Nasal cavity respiratory epithelium epithelial cell of viscerocranial mucosa (primary cell): ENCODE data around the gene SMCO1. TPM values are rescaled to one million over a fixed set of nuclear protein-coding genes. Genes with fewer than 3 reads are reported as not detected.

Experiments
- total RNA-seq: library from RNA; depleted of rRNA; stranded (reverse); fragments of >200 nt; gene quantifications from 2 replicates; pipeline ENCODE4 v1.2.3, GENCODE V29; 2014

The SMCO1 gene, protein sequence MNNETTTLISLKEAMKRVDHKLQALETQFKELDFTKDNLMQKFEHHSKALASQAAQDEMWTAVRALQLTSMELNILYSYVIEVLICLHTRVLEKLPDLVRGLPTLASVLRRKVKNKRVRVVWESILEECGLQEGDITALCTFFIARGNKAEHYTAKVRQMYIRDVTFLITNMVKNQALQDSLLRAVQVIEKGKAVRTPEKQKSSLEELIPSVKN
- total RNA-seq: not detected in 2 replicates

GRCh38 chr3:196514913-196515621, at the start of gene SMCO1:
SMCO1 (minus strand) TSS chr3:196515346; CDS start chr3:196515209, 137 bp downstream.

DNA sequence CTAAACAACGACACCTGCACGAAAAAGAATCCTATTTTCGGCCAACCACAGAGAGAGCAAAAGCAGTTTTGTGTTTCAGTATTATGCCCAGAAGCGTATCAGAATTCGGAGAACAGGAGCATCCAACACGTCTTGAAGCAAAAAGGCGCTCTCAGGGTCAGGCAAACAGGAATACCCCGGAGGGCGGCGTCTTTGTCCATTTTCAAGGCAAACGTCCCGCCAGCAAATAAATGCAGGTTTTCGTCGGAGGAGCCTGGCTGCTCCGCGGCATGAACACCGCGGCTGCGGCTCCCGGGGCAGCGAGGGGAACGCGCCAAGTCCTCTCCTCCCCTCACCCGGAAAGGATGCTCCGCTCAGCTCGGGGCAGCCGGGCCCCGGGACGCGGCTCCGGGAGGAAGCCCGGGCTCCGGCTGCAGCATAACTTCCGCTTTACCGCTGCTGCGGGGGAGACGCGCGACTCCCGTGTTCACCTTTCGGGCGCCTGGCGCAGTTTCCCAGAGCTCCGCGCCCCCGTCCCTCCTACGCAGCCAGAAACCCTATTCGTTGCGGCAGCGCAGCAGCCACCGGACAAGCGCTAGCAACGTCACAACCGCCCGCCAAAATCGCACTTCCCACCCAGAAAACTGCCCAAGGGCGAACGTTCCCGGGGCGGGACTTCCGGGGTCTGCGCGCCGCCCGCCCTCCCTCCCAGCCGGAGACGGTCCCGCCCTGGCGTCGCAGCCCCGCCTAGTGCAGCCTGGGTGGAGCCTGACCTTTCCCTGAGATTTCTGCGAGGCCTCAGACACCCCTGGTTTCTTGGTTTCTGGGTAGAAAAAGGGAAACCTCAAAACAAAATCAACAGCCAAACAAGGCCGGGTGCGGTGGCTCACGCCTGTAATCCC, 11.7 kb downstream of the SMCO1 start, which contains the start of gene RNF168:
Gene RNF168 (minus strand): TSS at position 573 of the 881 bp plus-strand sequence. CDS start 595 bp downstream, outside the sequence.

Other genes with a start within 250 kb of the SMCO1 start
- 60.1 and 83.4 TPM in 2 replicates for gene PCYT1A, start 227.6 kb downstream of the SMCO1 start, total RNA-seq
- gene DYNLT2B, start 197.1 kb downstream of the SMCO1 start, total RNA-seq: 13.8 and 27.0 TPM in 2 replicates
- 0.93 and 5.8 TPM in 2 replicates for gene TM4SF19, start 177.0 kb downstream of the SMCO1 start, total RNA-seq
- 18.8 and 29.3 TPM in 2 replicates for gene UBXN7, start 82.9 kb downstream of the SMCO1 start, total RNA-seq
- 12.0 and 24.1 TPM in 2 replicates for gene RNF168, start 11.6 kb downstream of the SMCO1 start, total RNA-seq
- 11.9 and 17.1 TPM in 2 replicates for gene WDR53, start 53.2 kb upstream of the SMCO1 start, total RNA-seq
- gene FBXO45, start 53.3 kb upstream of the SMCO1 start, total RNA-seq: 27.3 and 47.2 TPM in 2 replicates
- 0.07 TPM in 1 of 2 replicates, not detected in the other for gene NRROS, start 124.3 kb upstream of the SMCO1 start, total RNA-seq
- 1.4 and 2.6 TPM in 2 replicates for gene CEP19, start 196.9 kb upstream of the SMCO1 start, total RNA-seq
- gene PIGX, start 197.0 kb upstream of the SMCO1 start, total RNA-seq: 24.9 and 33.5 TPM in 2 replicates
- 40.7 and 136 TPM in 2 replicates for gene PAK2, start 224.5 kb upstream of the SMCO1 start, total RNA-seq